Neutrophil (primary cell): Measurements from ENCODE around the gene CHMP4A.
A peak's percentile ranks its signal among the peaks of the same experiment; 100 is the strongest.
"Not testable (repeated sequence)": the region's sequence is repeated elsewhere in the genome, so short reads cannot be mapped to it uniquely, and the experiment has no call there.

Experiments
- H3K27ac ChIP-seq: fragments of 200-600 bp; sonication (generic); 2 replicates; pipeline ENCODE4 v1.5.1; 2016; ENCODE audit warnings: mild to moderate bottlenecking, moderate library complexity
- H3K27me3 ChIP-seq: fragments of 200-600 bp; sonication (generic); 2 replicates; pipeline ENCODE4 v1.6.0; 2016; ENCODE audit warnings: mild to moderate bottlenecking
- H3K36me3 ChIP-seq: fragments of 200-600 bp; sonication (generic); 2 replicates; pipeline ENCODE4 v1.5.1; 2017
- H3K4me1 ChIP-seq, 2 experiments: fragments of 200-600 bp in 1 of 2; sonication (generic) in 1 of 2; 1 replicate in 1 of 2; 2 replicates in 1 of 2; pipeline versions ENCODE4 v1.5.1 to v1.6.1; 2013 to 2016; ENCODE audit warnings: low read depth in 1 of 2, low read length in 1 of 2, mild to moderate bottlenecking in 1 of 2, moderate library complexity in 1 of 2; ENCODE audit not compliant: control insufficient read depth in 1 of 2, insufficient read depth in 1 of 2
- H3K4me3 ChIP-seq, 2 experiments: fragments of 200-600 bp in 1 of 2; sonication (generic) in 1 of 2; 1 replicate in 1 of 2; 2 replicates in 1 of 2; pipeline ENCODE4 v1.5.1; 2013 to 2016; ENCODE audit warnings: low read depth in 1 of 2, low read length in 1 of 2, mild to moderate bottlenecking in 1 of 2, moderate library complexity in 1 of 2
- H3K9me3 ChIP-seq: fragments of 200-600 bp; sonication (generic); 2 replicates; pipeline ENCODE4 v1.5.1; 2016
- CTCF ChIP-seq: fragments of 200-600 bp; sonication (generic); IDR thresholded peaks from 2 replicates; pipeline ENCODE4 v1.5.1; 2016; ENCODE audit warnings: antibody characterized with exemption

The CHMP4A gene

GRCh38 chr14:24206260-24207103, 6.8 kb downstream of the CHMP4A start:
- H3K9me3 ChIP-seq: no peaks in the 10 kb centered on the region
- H3K27me3 ChIP-seq: no peaks in the 10 kb centered on the region
- no peak for TF ChIP-seq CTCF
- H3K36me3 ChIP-seq: peaks cover 61% of the 10 kb centered on the region
- H3K4me1 ChIP-seq: no peaks in the 10 kb centered on the region
- no peak overlapping the region for H3K27ac ChIP-seq
- no peak overlapping the region for H3K4me3 ChIP-seq

- Histone ChIP-seq H3K4me1 (no peaks in the 10 kb centered on the region), H3K27ac (no peak overlapping the region), H3K4me3 (no peak overlapping the region), H3K9me3 (no peaks in the 10 kb centered on the region), H3K36me3 (peaks cover 46% of the 10 kb centered on the region), H3K27me3 (no peaks in the 10 kb centered on the region)
- TF ChIP-seq CTCF: no peak
Observed at GRCh38 chr14:24204163-24205146, 8.8 kb downstream of the CHMP4A start.

- peaks cover 37% of the 10 kb centered on the region for H3K36me3 ChIP-seq
- not testable (repeated sequence) for H3K4me3 ChIP-seq, H3K9me3 ChIP-seq, H3K27ac ChIP-seq, H3K27me3 ChIP-seq, H3K4me1 ChIP-seq
Observed at GRCh38 chr14:24203249-24203886, 9.9 kb downstream of the CHMP4A start.

- not testable (repeated sequence) for H3K4me3 ChIP-seq, H3K4me1 ChIP-seq, H3K9me3 ChIP-seq, H3K27ac ChIP-seq, H3K27me3 ChIP-seq
- peaks cover 29% of the 10 kb centered on the region for H3K36me3 ChIP-seq
Observed at GRCh38 chr14:24202538-24202937, 10.8 kb downstream of the CHMP4A start.

GRCh38 chr14:24198814-24199524, 14.3 kb downstream of the CHMP4A start:
- H3K9me3 ChIP-seq: no peaks in the 10 kb centered on the region
- H3K27ac ChIP-seq: peak overlapping the region; percentile 33
- H3K4me1 ChIP-seq: peaks cover 30 to 35% of the 10 kb centered on the region in 2 experiments
- peaks cover 9% of the 10 kb centered on the region for H3K36me3 ChIP-seq
- no peaks in the 10 kb centered on the region for H3K27me3 ChIP-seq
- TF ChIP-seq CTCF: no peak
- no peak overlapping the region for H3K4me3 ChIP-seq

GRCh38 chr14:24197056-24197450, 16.2 kb downstream of the CHMP4A start:
- peaks cover 18% of the 10 kb centered on the region for H3K36me3 ChIP-seq
- TF ChIP-seq CTCF: no peak
- no peaks in the 10 kb centered on the region for H3K27me3 ChIP-seq
- no peaks in the 10 kb centered on the region for H3K9me3 ChIP-seq
- H3K4me3 ChIP-seq: peak overlapping the region in 1 of 2 experiments; percentile 93
- peaks cover 30 to 36% of the 10 kb centered on the region in 2 experiments for H3K4me1 ChIP-seq
- H3K27ac ChIP-seq: peak overlapping the region; percentile 97
